ENCODE results near the gene BCL6B. TPM values are rescaled to one million over a fixed set of nuclear protein-coding genes. Genes with fewer than 3 reads are reported as not detected.
"Not testable (repeated sequence)": the region's sequence is repeated elsewhere in the genome, so short reads cannot be mapped to it uniquely, and the experiment has no call there.

Gene BCL6B, protein sequence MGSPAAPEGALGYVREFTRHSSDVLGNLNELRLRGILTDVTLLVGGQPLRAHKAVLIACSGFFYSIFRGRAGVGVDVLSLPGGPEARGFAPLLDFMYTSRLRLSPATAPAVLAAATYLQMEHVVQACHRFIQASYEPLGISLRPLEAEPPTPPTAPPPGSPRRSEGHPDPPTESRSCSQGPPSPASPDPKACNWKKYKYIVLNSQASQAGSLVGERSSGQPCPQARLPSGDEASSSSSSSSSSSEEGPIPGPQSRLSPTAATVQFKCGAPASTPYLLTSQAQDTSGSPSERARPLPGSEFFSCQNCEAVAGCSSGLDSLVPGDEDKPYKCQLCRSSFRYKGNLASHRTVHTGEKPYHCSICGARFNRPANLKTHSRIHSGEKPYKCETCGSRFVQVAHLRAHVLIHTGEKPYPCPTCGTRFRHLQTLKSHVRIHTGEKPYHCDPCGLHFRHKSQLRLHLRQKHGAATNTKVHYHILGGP
- total RNA-seq, result under 1 TPM; 0.47 to 0.63 TPM

DNA sequence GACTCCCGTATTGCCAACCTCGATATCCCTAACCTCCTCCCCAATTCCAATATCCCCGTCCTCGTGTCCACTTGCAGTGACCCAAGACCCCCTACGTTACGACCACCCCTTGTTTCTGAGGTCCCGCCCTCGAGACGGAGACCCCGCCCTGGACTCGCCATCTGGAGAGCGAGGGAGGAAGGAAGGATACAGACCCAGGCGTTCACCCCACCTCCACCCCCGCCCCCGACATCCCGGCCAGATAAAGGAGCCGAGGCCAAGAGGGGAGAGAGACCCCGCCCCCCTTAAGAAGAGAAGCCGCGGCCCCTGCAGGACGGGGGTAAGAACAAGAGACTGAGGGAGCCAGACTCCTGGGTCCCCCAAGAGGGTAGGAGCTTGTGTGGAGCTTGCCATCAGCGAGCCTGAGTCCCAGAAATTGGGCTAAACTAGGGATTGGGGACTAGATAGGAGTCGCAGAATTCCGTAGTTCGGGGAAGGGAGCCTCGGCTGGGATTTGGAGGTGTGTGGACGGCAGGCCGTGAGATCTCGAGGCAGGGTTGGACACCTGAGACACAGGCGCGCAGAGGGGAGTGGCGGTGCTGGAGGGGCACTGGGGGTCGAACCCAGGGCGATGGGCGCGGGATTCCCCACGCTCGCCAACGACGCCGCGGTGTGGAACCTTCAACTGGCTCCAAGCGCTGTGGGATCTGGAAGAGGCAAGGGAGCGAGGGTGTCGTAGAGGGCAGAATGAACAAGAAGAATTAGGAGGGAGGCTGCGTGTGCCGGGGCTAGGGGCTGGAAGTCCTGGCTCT, at the start of gene BCL6B:
Gene BCL6B (plus strand): TSS at position 270 of the 791 bp plus-strand sequence. CDS start 622 bp downstream, outside the sequence.
- H3K36me3 Mint-ChIP-seq (ENCODE audit: low read depth), result peaks cover 2% of the 10 kb centered on the region
- DNase-seq (no peak), ATAC-seq (no peak)
- H3K27ac Mint-ChIP-seq, result peak within 1 kb of the TSS; percentile 79
- H3K27me3 Mint-ChIP-seq (ENCODE audit: low read depth), result peaks cover 2% of the 10 kb centered on the region
- ChIA-PET CTCF (interaction anchor here (0.7 to 6.1 kb wide), 16 partner anchors 7 to 179 kb away, joined by 3 to 71 read pairs (median 10); partner anchors contain the start of genes RNASEK, SLC16A11 and SLC16A13), POLR2A (interaction anchor here (0.6 to 7.0 kb wide), 6 partner anchors 8 to 267 kb away, joined by 3 to 61 read pairs (median 10); partner anchors contain the start of genes RNASEK and SLC16A13)
- no peaks in the 10 kb centered on the region for H3K9me3 Mint-ChIP-seq (ENCODE audit: insufficient read depth)
- peak within 1 kb of the TSS; percentile 51 for H3K4me3 Mint-ChIP-seq
- H3K4me1 Mint-ChIP-seq (ENCODE audit: low read depth), result peaks cover 65% of the 10 kb centered on the region

DNA sequence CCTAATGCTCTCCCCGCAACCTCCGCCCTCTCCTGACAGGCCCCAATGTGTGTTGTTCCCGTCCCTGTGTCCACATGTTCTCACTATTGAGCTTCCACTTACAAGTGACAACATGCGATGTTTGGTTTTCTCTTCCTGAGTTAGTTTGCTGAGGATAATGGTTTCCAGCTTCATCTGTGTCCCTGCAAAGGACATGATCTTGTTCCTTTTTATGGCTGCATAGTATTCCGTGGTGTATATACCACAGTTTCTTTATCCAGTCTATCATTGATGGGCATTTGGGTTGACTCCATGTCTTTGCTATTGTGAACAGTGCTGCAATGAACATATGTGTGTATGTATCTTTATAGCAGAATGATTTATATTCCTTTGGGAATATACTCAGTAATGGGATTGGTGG, 43.4 kb upstream of the BCL6B start:
- ATAC-seq; H3K36me3 Mint-ChIP-seq (ENCODE audit: low read depth); H3K27me3 Mint-ChIP-seq (ENCODE audit: low read depth); H3K4me3 Mint-ChIP-seq; H3K27ac Mint-ChIP-seq; CTCF ChIA-PET; H3K9me3 Mint-ChIP-seq (ENCODE audit: insufficient read depth); POLR2A ChIA-PET: not testable (repeated sequence)
- peaks cover 26% of the 10 kb centered on the region for H3K4me1 Mint-ChIP-seq (ENCODE audit: low read depth)
- peak; percentile 2 for DNase-seq

DNA sequence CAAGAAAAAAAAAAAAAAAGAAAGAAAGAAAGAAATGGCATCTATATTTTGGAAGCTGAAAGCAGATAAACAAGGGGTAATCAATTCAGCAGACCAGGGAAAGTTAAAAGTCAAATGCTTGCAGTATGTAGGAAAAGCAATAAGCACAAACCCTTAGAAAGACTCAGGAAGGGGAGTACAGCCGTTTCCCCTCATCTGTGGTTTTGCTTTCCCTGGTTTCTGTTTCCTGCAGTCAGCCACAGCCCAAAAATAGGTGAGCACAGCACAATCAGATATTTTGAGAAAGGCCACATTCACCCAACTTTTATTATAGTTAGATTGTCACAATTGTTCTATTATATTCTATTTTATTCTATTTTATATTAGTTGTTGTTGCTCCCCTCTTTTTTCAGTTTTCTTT, 41.4 kb upstream of the BCL6B start:
- peaks cover 3% of the 10 kb centered on the region for H3K36me3 Mint-ChIP-seq (ENCODE audit: low read depth)
- H3K27ac Mint-ChIP-seq, result no peak overlapping the region
- peaks cover 26% of the 10 kb centered on the region for H3K4me1 Mint-ChIP-seq (ENCODE audit: low read depth)
- ATAC-seq, result no peak
- no peaks in the 10 kb centered on the region for H3K27me3 Mint-ChIP-seq (ENCODE audit: low read depth)
- ChIA-PET CTCF (interaction anchor here (1.2 kb wide), 1 partner anchor 23 kb away, joined by 5 read pairs; no protein-coding TSS in a partner anchor), POLR2A (no interaction called here)
- no peaks in the 10 kb centered on the region for H3K9me3 Mint-ChIP-seq (ENCODE audit: insufficient read depth)
- DNase-seq, result peak; percentile 27
- H3K4me3 Mint-ChIP-seq, result peak overlapping the region; percentile 18

DNA sequence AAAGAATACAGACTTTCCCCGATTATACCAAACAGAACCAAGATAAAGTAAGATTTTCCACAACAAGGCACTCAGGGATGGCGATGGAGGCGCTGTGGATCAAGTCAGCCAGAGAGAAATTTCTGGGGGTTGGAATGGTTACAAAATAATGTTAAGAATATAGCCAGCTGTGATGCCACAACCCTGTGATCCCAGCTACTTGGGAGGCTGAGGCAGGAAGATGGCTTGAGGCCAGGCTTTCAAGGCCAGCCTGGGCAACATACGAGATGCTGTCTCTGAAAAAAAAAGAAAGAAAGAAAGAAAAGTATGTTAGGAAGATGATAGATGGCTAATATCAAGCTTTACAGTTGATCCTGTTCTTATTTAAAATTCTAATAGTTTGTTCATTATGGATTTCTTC, 37.6 kb upstream of the BCL6B start:
- Mint-ChIP-seq H3K9me3 (ENCODE audit: insufficient read depth) (no peaks in the 10 kb centered on the region), H3K4me1 (ENCODE audit: low read depth) (peaks cover 26% of the 10 kb centered on the region), H3K27me3 (ENCODE audit: low read depth) (no peaks in the 10 kb centered on the region), H3K36me3 (ENCODE audit: low read depth) (no peaks in the 10 kb centered on the region), H3K4me3 (no peak overlapping the region), H3K27ac (no peak overlapping the region)
- DNase-seq (no peak), ATAC-seq (no peak)
- ChIA-PET CTCF (interaction anchor here (0.7 to 2.5 kb wide), 3 partner anchors 11 to 71 kb away, joined by 3 to 12 read pairs (median 6); no protein-coding TSS in a partner anchor), POLR2A (interaction anchor here (1.0 kb wide), 1 partner anchor 539 kb away, joined by 3 read pairs; no protein-coding TSS in a partner anchor)

DNA sequence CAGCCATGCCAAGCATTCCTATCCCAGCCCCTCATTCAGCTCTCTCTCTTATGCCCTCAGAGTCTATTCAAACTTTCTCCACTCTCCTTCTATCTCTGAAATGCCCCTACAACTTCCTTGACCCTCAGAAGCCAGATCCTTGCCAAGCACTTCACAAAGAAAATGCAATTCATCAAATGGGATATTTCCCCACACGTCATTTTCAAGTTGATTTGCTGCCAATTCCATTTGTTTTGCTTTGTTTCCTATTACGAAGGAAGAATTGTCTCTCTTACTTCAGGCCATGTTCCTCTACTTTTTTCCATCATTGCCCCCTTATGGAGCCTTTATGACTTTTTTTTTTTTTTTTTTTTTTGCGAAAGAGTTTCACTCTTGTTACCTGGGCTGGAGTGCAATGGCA, 36.2 kb upstream of the BCL6B start:
- no peaks in the 10 kb centered on the region for H3K9me3 Mint-ChIP-seq (ENCODE audit: insufficient read depth)
- H3K36me3 Mint-ChIP-seq (ENCODE audit: low read depth), result no peaks in the 10 kb centered on the region
- ATAC-seq, result no peak
- H3K27me3 Mint-ChIP-seq (ENCODE audit: low read depth), result no peaks in the 10 kb centered on the region
- H3K4me1 Mint-ChIP-seq (ENCODE audit: low read depth), result peaks cover 16% of the 10 kb centered on the region
- ChIA-PET CTCF (interaction anchor here (1.0 to 2.0 kb wide), 2 partner anchors 17 to 76 kb away, joined by 3 to 12 read pairs; no protein-coding TSS in a partner anchor), POLR2A (no interaction called here)
- no peak overlapping the region for H3K4me3 Mint-ChIP-seq
- H3K27ac Mint-ChIP-seq, result no peak overlapping the region
- DNase-seq, result no peak

DNA sequence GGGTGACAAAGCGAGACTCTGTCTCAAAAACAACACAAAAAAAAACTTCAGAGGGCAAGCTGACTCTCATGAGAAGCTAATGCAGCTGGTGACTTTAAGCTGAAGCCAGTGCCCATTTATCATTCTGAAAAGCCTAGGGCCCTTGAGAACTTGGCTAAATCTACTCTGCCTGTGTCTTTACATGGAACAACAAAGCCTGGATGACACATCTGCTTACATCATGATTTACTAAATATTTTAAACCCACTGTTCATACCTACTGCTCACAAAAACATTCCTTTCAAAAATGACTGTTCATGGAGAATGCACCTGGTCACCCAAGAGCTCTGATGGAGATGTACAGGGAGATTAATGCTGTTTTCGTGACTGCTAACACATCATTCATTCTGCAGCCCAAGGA, 33.1 kb upstream of the BCL6B start:
- Mint-ChIP-seq H3K4me3 (no peak overlapping the region), H3K4me1 (ENCODE audit: low read depth) (no peaks in the 10 kb centered on the region), H3K27ac (no peak overlapping the region), H3K27me3 (ENCODE audit: low read depth) (no peaks in the 10 kb centered on the region), H3K36me3 (ENCODE audit: low read depth) (peaks cover 4% of the 10 kb centered on the region), H3K9me3 (ENCODE audit: insufficient read depth) (no peaks in the 10 kb centered on the region)
- POLR2A ChIA-PET, result no interaction called here
- ATAC-seq (no peak), DNase-seq (no peak)
- CTCF ChIA-PET, result interaction anchor here (1.0 to 2.1 kb wide), 5 partner anchors 15 to 146 kb away, joined by 4 to 6 read pairs (median 4); no protein-coding TSS in a partner anchor

DNA sequence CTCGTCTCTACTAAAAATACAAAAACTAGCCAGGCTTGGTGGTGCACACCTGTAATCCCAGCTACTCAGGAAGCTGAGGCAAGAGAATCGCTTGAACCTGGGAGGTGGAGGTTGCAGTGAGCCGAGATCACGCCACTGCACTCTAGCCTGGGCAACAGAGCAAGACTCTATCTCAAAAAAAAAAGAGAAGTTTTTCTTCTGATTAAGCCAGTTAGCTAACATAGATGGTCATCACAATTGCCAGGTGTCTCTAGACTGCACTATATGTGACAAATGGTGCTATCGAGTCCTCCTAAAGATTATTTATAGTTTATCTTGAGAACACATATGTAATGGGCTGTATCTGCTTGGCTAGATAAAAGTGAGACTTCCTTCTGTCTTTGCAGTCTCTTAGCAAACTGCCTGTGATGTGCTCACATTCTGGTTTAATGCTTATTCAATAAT, 29.2 kb upstream of the BCL6B start:
- H3K27me3 Mint-ChIP-seq (ENCODE audit: low read depth); DNase-seq; H3K9me3 Mint-ChIP-seq (ENCODE audit: insufficient read depth); H3K4me1 Mint-ChIP-seq (ENCODE audit: low read depth); H3K27ac Mint-ChIP-seq; ATAC-seq; POLR2A ChIA-PET; H3K4me3 Mint-ChIP-seq: not testable (repeated sequence)
- H3K36me3 Mint-ChIP-seq (ENCODE audit: low read depth), result peaks cover 20% of the 10 kb centered on the region
- CTCF ChIA-PET, result interaction anchor here (1.1 to 2.2 kb wide), 4 partner anchors 9 to 83 kb away, joined by 3 to 12 read pairs (median 5); no protein-coding TSS in a partner anchor

DNA sequence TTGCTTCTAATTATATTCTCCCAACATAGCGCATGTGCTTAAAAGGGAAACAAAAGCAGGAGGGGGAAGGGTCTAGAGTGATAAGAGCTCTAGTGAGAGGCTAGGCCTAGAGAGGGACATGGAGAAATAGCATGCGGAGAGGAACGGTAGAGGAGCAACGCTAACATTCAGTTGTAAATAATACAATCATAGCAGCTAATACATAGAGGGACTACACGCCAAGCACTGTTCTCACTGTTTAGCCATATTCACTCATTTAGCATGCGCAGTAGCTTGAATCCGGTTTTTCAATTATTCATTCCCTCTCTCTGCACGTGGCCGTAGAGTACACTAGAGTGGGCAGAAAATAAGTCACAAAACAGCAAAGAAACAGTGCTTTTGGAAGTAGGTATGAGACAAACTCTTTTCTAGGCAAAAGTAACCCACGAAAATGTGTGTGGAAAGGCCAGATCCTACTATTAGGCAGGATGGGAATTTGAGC, 28.7 kb upstream of the BCL6B start:
- H3K27ac Mint-ChIP-seq, result no peak overlapping the region
- POLR2A ChIA-PET, result no interaction called here
- no peaks in the 10 kb centered on the region for H3K4me1 Mint-ChIP-seq (ENCODE audit: low read depth)
- ATAC-seq, result no peak
- no peak overlapping the region for H3K4me3 Mint-ChIP-seq
- H3K36me3 Mint-ChIP-seq (ENCODE audit: low read depth), result peaks cover 20% of the 10 kb centered on the region
- no peaks in the 10 kb centered on the region for H3K27me3 Mint-ChIP-seq (ENCODE audit: low read depth)
- CTCF ChIA-PET, result interaction anchor here (1.1 to 2.2 kb wide), 4 partner anchors 9 to 83 kb away, joined by 3 to 12 read pairs (median 5); no protein-coding TSS in a partner anchor
- H3K9me3 Mint-ChIP-seq (ENCODE audit: insufficient read depth), result no peaks in the 10 kb centered on the region
- no peak for DNase-seq

DNA sequence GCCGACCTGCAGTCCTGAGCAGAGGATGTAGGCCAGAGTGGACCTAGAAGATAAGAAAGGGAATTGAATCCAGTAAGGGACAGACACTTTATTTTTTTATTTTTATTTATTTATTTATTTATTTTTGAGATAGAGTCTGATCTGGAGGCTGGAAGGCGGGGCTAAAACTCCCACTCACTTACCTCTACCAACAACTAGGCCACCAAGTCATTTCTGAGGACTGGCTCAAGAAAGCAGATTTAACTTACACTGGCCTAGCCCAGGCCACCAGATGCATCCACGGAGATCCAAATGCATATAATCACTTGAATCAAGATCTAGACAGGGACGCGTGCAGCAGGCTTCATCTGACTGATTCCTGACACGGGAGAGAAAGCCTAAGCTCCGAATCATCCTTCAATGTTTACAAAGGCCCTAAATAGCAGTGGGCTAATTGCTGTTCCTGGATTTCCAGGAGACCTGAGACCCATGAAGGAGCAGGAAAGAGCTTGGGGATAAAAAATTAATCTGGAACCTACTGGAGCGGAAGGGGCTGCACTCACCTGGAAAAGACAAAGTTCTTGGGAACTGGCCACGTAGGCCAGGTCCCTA, 28.1 kb upstream of the BCL6B start:
- Mint-ChIP-seq H3K27me3 (ENCODE audit: low read depth) (no peaks in the 10 kb centered on the region), H3K4me1 (ENCODE audit: low read depth) (no peaks in the 10 kb centered on the region), H3K36me3 (ENCODE audit: low read depth) (peaks cover 26% of the 10 kb centered on the region), H3K27ac (no peak overlapping the region), H3K9me3 (ENCODE audit: insufficient read depth) (no peaks in the 10 kb centered on the region), H3K4me3 (no peak overlapping the region)
- DNase-seq (no peak), ATAC-seq (no peak)
- ChIA-PET POLR2A (no interaction called here), CTCF (interaction anchor here (2.0 to 2.2 kb wide), 2 partner anchors 10 to 84 kb away, joined by 7 to 12 read pairs; no protein-coding TSS in a partner anchor)

DNA sequence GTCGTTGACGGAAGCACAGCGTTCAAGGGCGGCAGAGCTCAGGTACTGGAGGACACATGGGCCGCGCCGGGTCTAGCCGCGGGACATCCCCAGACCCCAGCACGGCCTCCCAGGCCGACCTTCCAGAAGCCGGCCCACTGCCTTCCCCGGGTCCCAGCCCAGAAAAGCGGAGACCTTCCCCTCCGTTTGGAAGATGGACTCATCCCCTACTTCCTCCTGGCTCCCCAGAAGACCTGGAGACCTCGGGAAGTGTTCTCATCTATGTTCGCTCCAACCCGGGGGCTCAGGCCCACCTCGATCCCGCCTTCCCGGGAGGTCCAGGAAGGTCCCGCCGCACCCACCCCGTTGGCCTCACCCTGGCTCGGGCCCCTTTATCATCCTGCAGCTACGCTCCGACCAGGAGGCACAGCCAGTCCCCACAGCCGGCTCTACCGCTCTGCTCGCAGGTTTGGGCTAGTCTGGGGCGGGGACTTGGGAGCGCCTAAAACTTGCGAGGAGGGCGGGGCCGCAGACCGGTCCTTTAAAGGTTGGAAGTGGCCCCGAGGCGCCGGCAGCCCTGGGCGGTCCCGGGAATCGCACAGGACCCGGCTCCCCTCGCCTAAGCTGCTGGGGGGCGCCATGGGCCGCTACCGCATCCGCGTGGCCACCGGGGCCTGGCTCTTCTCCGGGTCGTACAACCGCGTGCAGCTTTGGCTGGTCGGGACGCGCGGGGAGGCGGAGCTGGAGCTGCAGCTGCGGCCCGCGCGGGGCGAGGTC, 27.2 kb upstream of the BCL6B start, which contains the start of gene ALOX12:
Gene ALOX12 (plus strand): TSS at position 550 of the 756 bp plus-strand sequence. CDS start 69 bp downstream, at position 619.
- ChIA-PET POLR2A (no interaction called here), CTCF (interaction anchor here (0.9 to 2.0 kb wide), 3 partner anchors 9 to 85 kb away, joined by 3 to 7 read pairs (median 4); no protein-coding TSS in a partner anchor)
- no peaks in the 10 kb centered on the region for H3K9me3 Mint-ChIP-seq (ENCODE audit: insufficient read depth)
- no peaks in the 10 kb centered on the region for H3K4me1 Mint-ChIP-seq (ENCODE audit: low read depth)
- ATAC-seq (no peak), DNase-seq (no peak)
- no peaks in the 10 kb centered on the region for H3K27me3 Mint-ChIP-seq (ENCODE audit: low read depth)
- peaks cover 32% of the 10 kb centered on the region for H3K36me3 Mint-ChIP-seq (ENCODE audit: low read depth)
- H3K27ac Mint-ChIP-seq, result no peak within 1 kb of the TSS
- H3K4me3 Mint-ChIP-seq, result no peak within 1 kb of the TSS
